T-helper 1 cell treated with Interleukin-12 subunit alpha and Interleukin-12 subunit beta and Interleukin-4 antibody, amounts not matched to agents 30 ng/mL and 1 ng/mL, for 36 hours (primary cell): ENCODE measurements around the gene TMEM263. TPM values are rescaled to one million over a fixed set of nuclear protein-coding genes. Genes with fewer than 3 reads are reported as not detected.
"Not testable (repeated sequence)": the region's sequence is repeated elsewhere in the genome, so short reads cannot be mapped to it uniquely, and the experiment has no call there.

Experiments
- intact Hi-C: fragments of 100-400 bp; cut with micrococcal nuclease; formaldehyde crosslinking; loops from one replicate; pipeline ENCODE4 v1.15.1; 2024
- total RNA-seq: library from RNA; stranded (reverse); gene quantifications from 2 replicates; pipeline ENCODE4 v1.2.3, GENCODE V29; 2022

Gene TMEM263
- 22.6 and 26.2 TPM in 2 replicates for total RNA-seq

- intact Hi-C loops = loop anchor here (1.0 to 10.0 kb wide), 14 partner anchors 32 to 1625 kb away; partner anchors contain the start of genes C12orf75, CKAP4, CRY1 and ISCU
Observed at GRCh38 chr12:106955377-106956047, at the start of gene TMEM263. TSS of gene TMEM263 (plus strand) at chr12:106955907. CDS start at chr12:106967117, 11,210 bp downstream.

- intact Hi-C loops = loop anchor here (1.0 to 5.0 kb wide), 2 partner anchors 9 to 659 kb away; partner anchors contain the start of gene CKAP4
Observed at GRCh38 chr12:106906715-106907114, 49.0 kb upstream of the TMEM263 start.

GRCh38 chr12:106907411-106907810 is 48.3 kb upstream of the TMEM263 start:
- intact Hi-C loops = loop anchor here (1.0 to 5.0 kb wide), 2 partner anchors 8 to 660 kb away; partner anchors contain the start of gene CKAP4

- intact Hi-C loops = loop anchor here (1.0 to 5.0 kb wide), 2 partner anchors 7 to 661 kb away; partner anchors contain the start of gene CKAP4
Observed at GRCh38 chr12:106907846-106908245, 47.9 kb upstream of the TMEM263 start.

- intact Hi-C loops = loop anchor here (5.0 kb wide), 1 partner anchor 661 kb away; the partner anchor contains the start of gene CKAP4
Observed at GRCh38 chr12:106908561-106908960, 47.1 kb upstream of the TMEM263 start.

GRCh38 chr12:106910202-106910601 is 45.5 kb upstream of the TMEM263 start:
- intact Hi-C loops = no loop called here

GRCh38 chr12:106911581-106911980 is 44.1 kb upstream of the TMEM263 start:
- intact Hi-C loops = no loop called here

- intact Hi-C loops = no loop called here
Observed at GRCh38 chr12:106913456-106913855, 42.3 kb upstream of the TMEM263 start.

GRCh38 chr12:106914796-106915634 is 40.7 kb upstream of the TMEM263 start:
- intact Hi-C loops = loop anchor here (1.0 to 2.0 kb wide), 7 partner anchors 8 to 612 kb away; partner anchors contain the start of genes MTERF2, POLR3B, RIC8B and TCP11L2

- intact Hi-C loops = loop anchor here (1.0 to 2.0 kb wide), 7 partner anchors 8 to 613 kb away; partner anchors contain the start of genes MTERF2, POLR3B, RIC8B and TCP11L2
Observed at GRCh38 chr12:106915635-106916026, 40.1 kb upstream of the TMEM263 start.

GRCh38 chr12:106917503-106917902 is 38.2 kb upstream of the TMEM263 start:
- intact Hi-C loops = no loop called here

GRCh38 chr12:106918746-106919145 is 37.0 kb upstream of the TMEM263 start:
- intact Hi-C loops = loop anchor here (1.0 kb wide), 2 partner anchors 235 to 691 kb away; no protein-coding TSS in a partner anchor

GRCh38 chr12:106919910-106920544 is 35.7 kb upstream of the TMEM263 start:
- intact Hi-C loops = loop anchor here (1.0 to 2.0 kb wide), 7 partner anchors 35 to 696 kb away; partner anchors contain the start of genes POLR3B and TMEM263

- intact Hi-C loops = loop anchor here (2.0 kb wide), 1 partner anchor 337 kb away; no protein-coding TSS in a partner anchor
Observed at GRCh38 chr12:106921976-106922375, 33.7 kb upstream of the TMEM263 start.

- intact Hi-C loops = not testable (repeated sequence)
Observed at GRCh38 chr12:106923594-106923993, 32.1 kb upstream of the TMEM263 start.

GRCh38 chr12:106924268-106924861 is 31.3 kb upstream of the TMEM263 start:
- intact Hi-C loops = no loop called here

GRCh38 chr12:106926657-106927056 is 29.1 kb upstream of the TMEM263 start:
- intact Hi-C loops = no loop called here

- intact Hi-C loops = no loop called here
Observed at GRCh38 chr12:106934277-106934676, 21.4 kb upstream of the TMEM263 start.

- intact Hi-C loops = no loop called here
Observed at GRCh38 chr12:106941481-106942156, 14.1 kb upstream of the TMEM263 start.

GRCh38 chr12:106942775-106943174 is 12.9 kb upstream of the TMEM263 start:
- intact Hi-C loops = no loop called here
